PC-3 (cell line): Measurements from ENCODE around the gene BAIAP2. TPM values are rescaled to one million over a fixed set of nuclear protein-coding genes. Genes with fewer than 3 reads are reported as not detected.

Experiments
- ATAC-seq: fragments of 200-7000 bp; cut with Tn5 transposase; 2 replicates; pipeline ENCODE4 v1.9.1; 2020; ENCODE audit warnings: mild to moderate bottlenecking, moderate library complexity
- BruUV-seq: library from RNA; stranded (reverse); fragments of 400-500 nt; replicated peaks from 2 replicates; lab custom pipeline; 2021; lab: Mats Ljungman, UMichigan
- CTCF ChIA-PET: fragments of 300-600 bp; sonication (Branson Sonifier 250); formaldehyde crosslinking; loops from one replicate; lab custom pipeline; 2022; ENCODE audit warnings: antibody characterized with exemption; lab: Charles Lee
- POLR2A ChIA-PET: fragments of 300-600 bp; sonication (Branson Sonifier 250); formaldehyde crosslinking; loops from one replicate; lab custom pipeline; 2022; ENCODE audit warnings: antibody characterized with exemption; ENCODE audit not compliant: unreplicated experiment; lab: Charles Lee
- DNase-seq: peaks from one replicate; pipeline ENCODE4 v3.0.0-alpha.2; 2015
- H2AFZ ChIP-seq: fragments of 300-600 bp; sonication (generic); 2 replicates; pipeline ENCODE4 v1.6.0; 2016; ENCODE audit warnings: antibody characterized with exemption, low read length
- H3F3A ChIP-seq: fragments of 300-600 bp; sonication (generic); one replicate; pipeline ENCODE4 v1.6.0; 2017; ENCODE audit warnings: antibody characterized with exemption, low read length, control low read depth, mild to moderate bottlenecking; ENCODE audit not compliant: unreplicated experiment
- H3K27ac ChIP-seq: fragments of 300-600 bp; sonication (generic); 2 replicates; pipeline ENCODE4 v1.5.1; 2016; ENCODE audit warnings: mild to moderate bottlenecking, low read length
- H3K27me3 ChIP-seq: fragments of 300-600 bp; sonication (generic); 2 replicates; pipeline ENCODE4 v1.6.1; 2016; ENCODE audit warnings: low read length, mixed read lengths
- H3K36me3 ChIP-seq: fragments of 300-600 bp; sonication (generic); 2 replicates; pipeline ENCODE4 v1.6.1; 2016; ENCODE audit warnings: low read depth, mixed run types, low read length, mixed read lengths
- H3K4me1 ChIP-seq: fragments of 300-600 bp; sonication (generic); 2 replicates; pipeline ENCODE4 v1.5.1; 2016; ENCODE audit warnings: low read length; ENCODE audit not compliant: insufficient read depth
- H3K4me2 ChIP-seq: fragments of 300-600 bp; sonication (generic); 2 replicates; pipeline ENCODE4 v1.6.0; 2016; ENCODE audit warnings: low read length
- H3K4me3 ChIP-seq: fragments of 300-600 bp; sonication (generic); 2 replicates; pipeline ENCODE4 v1.5.1; 2016; ENCODE audit warnings: mild to moderate bottlenecking, low read length, mixed read lengths
- H3K79me2 ChIP-seq: fragments of 300-600 bp; sonication (generic); 2 replicates; pipeline ENCODE4 v1.6.1; 2017; ENCODE audit warnings: low read length, mixed read lengths
- H3K9ac ChIP-seq: fragments of 300-600 bp; sonication (generic); 2 replicates; pipeline ENCODE4 v1.6.0; 2016; ENCODE audit warnings: mild to moderate bottlenecking, low read length
- H3K9me2 ChIP-seq: fragments of 300-600 bp; sonication (generic); replicated peaks from 2 replicates; pipeline ENCODE4 v1.6.1; 2016; ENCODE audit warnings: mixed run types, low read length, mixed read lengths
- H3K9me3 ChIP-seq: fragments of 300-600 bp; sonication (generic); 2 replicates; pipeline ENCODE4 v1.6.1; 2016; ENCODE audit warnings: low read length, mixed read lengths
- H4K20me1 ChIP-seq: fragments of 300-600 bp; sonication (generic); 2 replicates; pipeline ENCODE4 v1.6.1; 2016; ENCODE audit warnings: low read length, mixed read lengths
- EZH2 ChIP-seq: fragments of 300-600 bp; sonication (generic); IDR thresholded peaks from one replicate; pipeline ENCODE4 v1.6.1; 2017; ENCODE audit warnings: antibody characterized with exemption, mild to moderate bottlenecking, low read length; ENCODE audit not compliant: unreplicated experiment
- EZH2phosphoT487 ChIP-seq: fragments of 300-600 bp; sonication (generic); IDR thresholded peaks from 2 replicates; pipeline ENCODE4 v1.6.1; 2018; ENCODE audit warnings: mild to moderate bottlenecking, antibody characterized with exemption, low read length, borderline replicate concordance
- intact Hi-C: fragments of 100-400 bp; cut with micrococcal nuclease; formaldehyde crosslinking; loops from 2 replicates; pipeline ENCODE4 v1.9.0; 2023
- total RNA-seq: library from RNA; depleted of rRNA; stranded (reverse); fragments of >200 nt; gene quantifications from 2 replicates; pipeline ENCODE4 v1.2.3, GENCODE V29; 2014
- TF ChIP-seq, protein P1 (sequence below): fragments of 300-600 bp; sonication (generic); conservative IDR thresholded peaks from 2 replicates; pipeline ENCODE4 v1.5.1; 2017; ENCODE audit warnings: antibody characterized with exemption, low read depth, mild to moderate bottlenecking, low read length

The BAIAP2 gene
- total RNA-seq, 1 experiment from 2014 or later = 56.9 TPM

DNA sequence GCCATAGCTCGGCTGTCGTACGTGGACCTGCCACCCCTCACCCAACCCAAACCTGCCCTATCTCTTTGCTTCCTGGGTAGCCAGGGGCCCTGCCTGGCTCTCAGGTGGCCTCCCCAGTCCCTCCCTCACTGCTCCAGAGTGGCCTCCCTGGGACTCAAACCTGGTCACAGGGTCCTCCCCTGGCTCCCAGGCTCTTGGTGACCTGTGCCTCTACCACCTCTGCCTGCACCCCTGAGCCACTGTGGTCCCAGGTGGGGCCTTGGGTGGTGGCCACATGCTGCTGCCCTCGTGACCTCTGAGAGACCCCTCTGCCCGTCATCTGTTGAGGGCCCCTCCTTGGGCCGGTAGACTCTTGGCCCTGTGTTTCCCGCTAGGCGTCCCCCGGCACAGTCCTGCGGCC is 65.7 kb downstream of the BAIAP2 start:
- BruUV-seq = no TSS peak

DNA sequence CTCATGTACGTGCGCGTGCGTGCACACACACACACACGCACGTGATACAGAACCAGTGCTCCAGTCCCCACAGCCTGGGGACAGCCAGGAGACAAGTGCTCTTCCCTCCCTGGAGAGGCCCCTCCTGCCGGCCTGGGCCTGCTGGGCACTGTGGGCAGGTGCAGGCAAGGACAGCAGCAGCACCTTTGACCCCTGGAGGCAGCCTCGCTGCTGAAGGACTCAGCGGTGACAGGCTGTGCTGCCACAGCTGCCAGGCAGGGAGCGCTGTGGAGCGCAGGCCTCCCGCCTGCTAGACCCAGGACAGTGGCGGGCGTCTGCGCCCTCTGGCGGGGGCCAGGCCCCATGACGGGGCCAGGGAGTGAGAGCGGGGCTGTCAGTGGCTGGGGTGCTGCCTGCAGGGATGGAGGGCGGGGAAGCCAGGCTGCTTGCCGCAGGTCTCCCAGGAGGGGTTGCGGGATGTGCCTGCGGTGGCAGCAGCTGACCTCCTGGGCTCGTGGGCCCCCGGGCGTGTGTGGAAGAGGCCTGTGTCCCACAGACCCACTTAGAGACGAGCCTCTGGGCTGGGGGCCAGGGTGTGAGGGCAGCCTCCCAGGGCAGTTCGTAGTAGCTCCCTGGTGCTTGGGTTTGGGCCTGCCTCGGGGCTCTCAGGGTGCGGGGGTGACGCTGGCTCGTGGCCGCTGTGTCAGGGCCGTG is 66.8 kb downstream of the BAIAP2 start:
- DNase-seq (peak; percentile 89), ATAC-seq (peak; percentile 65)
- H3K27me3 ChIP-seq = no peaks in the 10 kb centered on the region
- TF ChIP-seq EZH2 = no peak
- TF ChIP-seq, protein P1, sequence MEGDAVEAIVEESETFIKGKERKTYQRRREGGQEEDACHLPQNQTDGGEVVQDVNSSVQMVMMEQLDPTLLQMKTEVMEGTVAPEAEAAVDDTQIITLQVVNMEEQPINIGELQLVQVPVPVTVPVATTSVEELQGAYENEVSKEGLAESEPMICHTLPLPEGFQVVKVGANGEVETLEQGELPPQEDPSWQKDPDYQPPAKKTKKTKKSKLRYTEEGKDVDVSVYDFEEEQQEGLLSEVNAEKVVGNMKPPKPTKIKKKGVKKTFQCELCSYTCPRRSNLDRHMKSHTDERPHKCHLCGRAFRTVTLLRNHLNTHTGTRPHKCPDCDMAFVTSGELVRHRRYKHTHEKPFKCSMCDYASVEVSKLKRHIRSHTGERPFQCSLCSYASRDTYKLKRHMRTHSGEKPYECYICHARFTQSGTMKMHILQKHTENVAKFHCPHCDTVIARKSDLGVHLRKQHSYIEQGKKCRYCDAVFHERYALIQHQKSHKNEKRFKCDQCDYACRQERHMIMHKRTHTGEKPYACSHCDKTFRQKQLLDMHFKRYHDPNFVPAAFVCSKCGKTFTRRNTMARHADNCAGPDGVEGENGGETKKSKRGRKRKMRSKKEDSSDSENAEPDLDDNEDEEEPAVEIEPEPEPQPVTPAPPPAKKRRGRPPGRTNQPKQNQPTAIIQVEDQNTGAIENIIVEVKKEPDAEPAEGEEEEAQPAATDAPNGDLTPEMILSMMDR = peak; percentile 99
- H3F3A ChIP-seq = no peaks in the 10 kb centered on the region
- H3K4me3 ChIP-seq = no peak overlapping the region
- intact Hi-C loops = loop anchor here (1.0 kb wide), 1 partner anchor 78 kb away; no protein-coding TSS in a partner anchor
- no peaks in the 10 kb centered on the region for H4K20me1 ChIP-seq
- H3K27ac ChIP-seq = no peak overlapping the region
- ChIA-PET POLR2A (interaction anchor here (0.6 kb wide), 1 partner anchor 65 kb away, joined by 3 read pairs; no protein-coding TSS in a partner anchor), CTCF (no interaction called here)
- no TSS peak for BruUV-seq
- H3K4me1 ChIP-seq = peaks cover 19% of the 10 kb centered on the region
- peaks cover 17% of the 10 kb centered on the region; the same call in 1 of the 2 replicates for H3K36me3 ChIP-seq
- no peaks in the 10 kb centered on the region for H3K9me3 ChIP-seq
- H3K4me2 ChIP-seq = no peak overlapping the region
- H3K79me2 ChIP-seq = no peaks in the 10 kb centered on the region
- no peak overlapping the region for H2AFZ ChIP-seq
- no peak overlapping the region for H3K9ac ChIP-seq
- H3K9me2 ChIP-seq = no peaks in the 10 kb centered on the region

More for the DNA sequence above, 65.7 kb downstream of the BAIAP2 start:
- H3K79me2 ChIP-seq = no peaks in the 10 kb centered on the region
- POLR2A ChIA-PET = no interaction called here
- H3F3A ChIP-seq = no peaks in the 10 kb centered on the region
- no peak for TF ChIP-seq EZH2phosphoT487
- no peak for TF ChIP-seq EZH2
- TF ChIP-seq, protein P1 = no peak
- H3K9ac ChIP-seq = no peak overlapping the region
- H3K4me3 ChIP-seq = no peak overlapping the region
- no peaks in the 10 kb centered on the region for H3K9me3 ChIP-seq
- DNase-seq = no peak
- no peaks in the 10 kb centered on the region for H3K9me2 ChIP-seq
- no peak overlapping the region for H3K4me2 ChIP-seq
- H3K27me3 ChIP-seq = no peaks in the 10 kb centered on the region
- no peak overlapping the region for H2AFZ ChIP-seq
- CTCF ChIA-PET = no interaction called here
- peaks cover 17% of the 10 kb centered on the region; the same call in 1 of the 2 replicates for H3K36me3 ChIP-seq
- no peak overlapping the region for H3K27ac ChIP-seq
- intact Hi-C loops = loop anchor here (1.0 kb wide), 1 partner anchor 77 kb away; no protein-coding TSS in a partner anchor
- peaks cover 30% of the 10 kb centered on the region for H3K4me1 ChIP-seq
- no peak for ATAC-seq
- no peaks in the 10 kb centered on the region for H4K20me1 ChIP-seq

DNA sequence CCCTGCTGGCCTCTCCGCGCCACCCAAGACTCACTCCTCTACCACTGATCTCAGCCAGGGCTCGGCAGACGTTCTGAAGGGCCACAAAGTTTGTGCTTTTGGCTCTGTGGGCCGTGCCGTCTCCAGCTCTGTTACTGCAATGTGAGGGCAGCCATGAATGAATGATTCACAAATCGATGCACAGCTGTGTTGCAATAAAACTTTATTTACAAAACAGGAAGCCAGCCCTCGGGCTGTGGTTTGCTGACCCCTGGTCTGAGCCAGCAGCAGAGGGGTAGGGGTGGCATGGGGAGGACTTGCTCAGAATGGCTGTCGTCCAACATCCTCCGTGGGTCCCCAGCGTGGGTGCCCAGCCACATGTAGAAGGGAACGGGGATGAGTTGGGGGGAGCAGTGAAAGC is 67.4 kb downstream of the BAIAP2 start:
- no peaks in the 10 kb centered on the region for H3K9me3 ChIP-seq
- H3K27ac ChIP-seq = no peak overlapping the region
- H2AFZ ChIP-seq = no peak overlapping the region
- intact Hi-C loops = no loop called here
- no peak overlapping the region for H3K9ac ChIP-seq
- ChIA-PET POLR2A (no interaction called here), CTCF (interaction anchor here (0.6 kb wide), 1 partner anchor 65 kb away, joined by 3 read pairs; no protein-coding TSS in a partner anchor)
- BruUV-seq = no TSS peak
- H3K36me3 ChIP-seq = peaks cover 17% of the 10 kb centered on the region; the same call in 1 of the 2 replicates
- H3F3A ChIP-seq = no peaks in the 10 kb centered on the region
- no peaks in the 10 kb centered on the region for H3K79me2 ChIP-seq
- H4K20me1 ChIP-seq = no peaks in the 10 kb centered on the region
- no peaks in the 10 kb centered on the region for H3K27me3 ChIP-seq
- H3K4me3 ChIP-seq = no peak overlapping the region
- peaks cover 13% of the 10 kb centered on the region for H3K4me1 ChIP-seq
- TF ChIP-seq, protein P1 = no peak
- TF ChIP-seq EZH2phosphoT487 (no peak), EZH2 (no peak)
- no peak for DNase-seq
- no peaks in the 10 kb centered on the region for H3K9me2 ChIP-seq
- no peak for ATAC-seq
- no peak overlapping the region for H3K4me2 ChIP-seq
